ENCODE measurements around the gene PRPF19.

Gene PRPF19

DNA sequence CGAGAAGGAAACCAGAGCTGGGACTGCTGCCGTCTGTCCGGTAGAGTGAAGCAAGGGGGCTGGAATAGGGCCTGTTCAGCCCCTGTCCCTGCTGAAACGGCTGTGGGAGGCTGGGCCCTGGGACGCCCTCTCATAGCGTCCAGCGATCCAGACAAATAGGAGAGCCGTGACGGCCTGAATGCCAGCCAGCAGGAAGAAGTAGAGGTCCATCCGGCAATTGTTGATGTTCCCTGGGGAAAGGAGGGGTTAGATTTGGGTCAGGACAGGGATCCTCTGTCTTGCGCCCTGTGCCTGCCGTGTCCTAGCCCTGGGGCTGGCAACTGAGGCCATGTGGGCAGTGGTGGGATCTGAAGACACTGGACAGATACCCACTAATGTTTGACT, 30.8 kb upstream of the PRPF19 start:
- DNase-seq: no peak

DNA sequence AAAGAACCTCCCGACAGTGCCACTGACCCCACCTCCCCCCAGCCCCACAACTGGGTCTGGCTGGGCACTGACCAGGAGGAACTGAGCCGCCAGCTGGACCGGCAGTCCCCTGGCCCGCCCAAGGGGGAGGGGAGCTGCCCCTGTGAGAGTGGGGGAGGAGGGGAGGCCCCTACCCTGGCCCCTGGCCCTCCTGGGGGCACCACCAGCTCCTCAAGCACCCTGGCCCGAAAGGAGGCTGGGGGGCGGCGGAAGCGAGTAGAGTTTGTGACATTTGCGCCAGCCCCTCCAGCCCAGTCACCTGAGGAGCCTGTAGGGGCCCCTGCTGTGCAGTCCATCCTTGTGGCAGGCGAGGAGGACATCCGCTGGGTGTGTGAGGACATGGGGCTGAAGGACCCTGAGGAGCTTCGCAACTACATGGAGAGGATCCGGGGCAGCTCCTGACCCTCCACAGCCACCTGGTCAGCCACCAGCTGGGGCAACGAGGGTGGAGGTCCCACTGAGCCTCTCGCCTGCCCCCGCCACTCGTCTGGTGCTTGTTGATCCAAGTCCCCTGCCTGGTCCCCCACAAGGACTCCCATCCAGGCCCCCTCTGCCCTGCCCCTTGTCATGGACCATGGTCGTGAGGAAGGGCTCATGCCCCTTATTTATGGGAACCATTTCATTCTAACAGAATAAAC, 30.2 kb upstream of the PRPF19 start:
- DNase-seq: no peak

GRCh38 chr11:60935676-60936442, 29.5 kb upstream of the PRPF19 start:
- no peak for DNase-seq

GRCh38 chr11:60934790-60935605, 28.6 kb upstream of the PRPF19 start:
- no peak for DNase-seq

DNA sequence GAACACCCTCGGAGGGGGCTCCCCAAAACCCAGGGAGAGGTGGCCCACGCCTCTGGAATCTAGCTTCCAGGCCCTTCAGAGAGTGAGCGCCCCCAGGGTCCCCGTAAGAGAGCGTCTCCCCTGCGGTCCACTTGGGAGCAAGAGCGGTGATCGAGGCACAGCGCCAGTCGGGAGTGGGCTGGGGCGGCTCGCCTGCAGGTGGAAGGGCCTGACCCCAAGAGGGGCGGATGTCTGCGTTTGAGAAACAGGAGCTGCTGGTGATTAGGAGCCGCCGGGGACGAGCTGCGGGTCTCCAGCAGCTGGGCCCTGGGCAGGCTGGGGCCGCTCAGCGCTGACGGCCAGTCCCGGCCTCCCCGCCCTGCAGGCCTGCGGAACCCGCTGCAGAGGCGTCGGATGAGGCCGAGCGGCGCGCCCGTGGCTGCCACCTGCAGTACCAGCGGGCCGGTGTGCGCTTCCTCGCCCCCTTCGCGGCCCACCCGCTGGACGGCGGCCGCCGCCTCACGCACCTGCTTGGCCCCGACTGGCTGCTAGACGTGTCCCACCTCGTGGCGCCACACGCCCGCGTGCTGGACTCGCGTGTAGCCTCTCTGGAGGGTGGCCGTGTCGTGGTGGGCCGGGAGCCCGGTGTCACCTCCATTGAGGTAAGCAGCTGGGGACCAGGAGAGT, 27.9 kb upstream of the PRPF19 start:
- DNase-seq: no peak

DNA sequence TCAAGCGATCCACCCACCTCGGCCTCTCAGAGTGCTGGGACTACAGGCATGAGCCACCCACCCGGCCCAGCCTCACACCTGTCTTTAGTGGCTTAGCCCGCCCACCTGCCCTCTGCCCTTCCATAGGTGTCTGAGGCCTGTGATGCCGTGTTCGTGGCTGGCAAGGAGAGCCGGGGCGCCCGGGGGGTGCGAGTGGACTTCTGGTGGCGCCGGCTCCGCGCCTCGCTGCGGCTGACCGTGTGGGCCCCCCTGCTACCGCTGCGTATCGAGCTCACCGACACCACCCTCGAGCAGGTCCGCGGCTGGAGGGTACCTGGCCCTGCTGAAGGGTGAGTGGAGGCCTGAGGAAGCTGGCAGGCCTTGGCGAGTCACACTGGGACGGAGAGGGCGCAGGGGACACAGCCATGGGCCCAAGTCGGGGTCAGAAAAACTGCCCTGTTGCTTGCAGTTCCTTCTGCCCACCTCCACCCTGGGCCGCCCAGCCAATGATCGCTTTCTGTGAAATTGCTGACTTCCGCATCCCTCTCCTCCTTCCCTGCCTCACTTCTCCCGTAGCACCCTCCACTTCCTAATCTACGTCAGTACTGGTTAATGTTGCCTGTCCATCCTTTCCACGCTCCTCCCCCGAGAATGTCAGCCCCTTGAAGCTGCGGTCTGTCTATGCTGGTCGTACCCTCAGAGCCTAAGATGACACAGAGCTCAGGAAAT, 27.2 kb upstream of the PRPF19 start:
- no peak for DNase-seq

- no peak for DNase-seq
These were observed 26.4 kb upstream of the PRPF19 start for GRCh38 chr11:60932605-60933356.

- no peak for DNase-seq
These were observed 25.5 kb upstream of the PRPF19 start for GRCh38 chr11:60931917-60932316.

GRCh38 chr11:60930394-60930793, 24.0 kb upstream of the PRPF19 start:
- DNase-seq: no peak

- DNase-seq: no peak
These were observed 23.4 kb upstream of the PRPF19 start for GRCh38 chr11:60929764-60930163.

DNA sequence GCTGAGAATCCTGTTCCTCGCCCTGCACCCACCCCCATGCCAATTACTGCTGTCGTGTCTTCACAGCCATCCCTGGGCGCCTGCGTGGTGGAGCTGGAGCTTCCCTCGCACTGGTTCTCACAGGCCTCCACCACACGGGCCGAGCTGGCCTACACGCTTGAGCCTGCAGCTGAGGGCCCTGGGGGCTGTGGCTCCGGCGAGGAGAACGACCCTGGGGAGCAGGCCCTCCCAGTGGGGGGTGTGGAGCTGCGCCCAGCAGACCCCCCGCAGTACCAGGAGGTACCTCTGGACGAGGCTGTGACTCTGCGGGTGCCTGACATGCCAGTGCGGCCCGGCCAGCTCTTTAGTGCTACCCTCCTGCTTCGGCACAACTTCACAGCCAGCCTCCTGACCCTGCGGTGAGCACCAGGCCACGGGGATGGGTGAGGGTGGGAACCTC, 22.2 kb upstream of the PRPF19 start:
- no peak for DNase-seq

GRCh38 chr11:60927600-60927999, 21.2 kb upstream of the PRPF19 start:
- DNase-seq: no peak

DNA sequence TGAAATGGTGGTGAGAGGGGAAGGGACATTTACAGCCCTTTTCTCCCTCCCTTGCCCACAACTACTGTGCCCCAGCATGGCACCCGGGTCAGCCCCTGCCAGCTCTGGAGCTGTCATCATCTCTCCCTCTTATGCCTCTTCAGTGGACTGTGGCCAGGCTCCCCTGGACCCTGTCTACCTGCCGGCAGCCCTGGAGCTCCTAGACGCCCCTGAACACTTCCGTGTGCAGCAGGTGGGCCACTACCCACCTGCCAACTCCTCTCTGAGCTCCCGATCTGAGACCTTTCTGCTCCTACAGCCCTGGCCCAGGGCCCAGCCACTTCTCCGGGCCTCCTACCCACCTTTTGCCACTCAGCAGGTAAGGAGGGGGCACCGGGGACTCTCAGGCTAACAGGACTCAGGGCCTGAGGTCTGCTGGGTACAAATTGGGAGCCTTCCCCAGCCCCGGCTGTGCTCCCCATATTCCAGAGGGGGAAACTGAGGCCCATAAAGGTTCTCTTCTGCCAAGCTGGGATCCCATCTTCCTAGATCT, 20.7 kb upstream of the PRPF19 start:
- DNase-seq: no peak

DNA sequence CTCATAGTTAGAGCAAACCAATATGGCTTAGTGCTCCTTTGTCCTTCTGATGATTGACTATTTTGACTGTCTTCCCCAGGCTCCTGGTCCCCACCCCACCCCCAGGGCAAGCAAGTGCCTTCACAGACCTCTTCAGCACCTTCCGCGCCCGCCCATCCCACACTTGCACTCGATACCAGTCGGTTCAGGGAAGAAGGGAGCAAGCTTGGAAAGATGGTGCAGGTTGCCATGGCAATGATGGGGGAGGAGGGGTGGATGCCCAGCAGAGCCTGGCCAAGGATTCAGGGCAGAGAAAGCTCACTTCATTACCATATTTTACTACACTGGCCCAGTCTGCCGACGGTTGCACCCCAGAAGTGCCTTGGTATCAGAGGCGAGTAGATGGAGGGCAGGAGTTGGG, 20.1 kb upstream of the PRPF19 start:
- DNase-seq: no peak

DNA sequence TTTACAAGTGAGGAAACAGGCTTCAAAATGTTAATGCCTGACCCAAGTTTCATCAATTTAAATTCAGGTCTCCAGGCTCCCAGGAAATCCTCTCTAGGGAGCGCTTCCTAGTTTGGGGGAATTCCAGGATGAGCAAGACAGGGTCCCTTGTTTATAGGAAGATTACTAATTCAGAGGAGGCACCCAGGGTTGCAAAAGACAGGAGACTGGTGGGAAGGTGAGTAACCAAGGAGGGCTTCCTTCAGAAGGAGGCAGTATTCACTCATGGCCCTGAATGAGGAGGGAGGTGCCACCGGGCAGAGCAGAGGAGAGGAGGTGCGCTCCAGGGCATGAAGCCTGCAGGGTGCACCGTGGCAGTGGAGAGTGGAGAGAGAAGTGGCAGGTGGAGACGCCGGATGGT, 19.5 kb upstream of the PRPF19 start:
- no peak for DNase-seq

DNA sequence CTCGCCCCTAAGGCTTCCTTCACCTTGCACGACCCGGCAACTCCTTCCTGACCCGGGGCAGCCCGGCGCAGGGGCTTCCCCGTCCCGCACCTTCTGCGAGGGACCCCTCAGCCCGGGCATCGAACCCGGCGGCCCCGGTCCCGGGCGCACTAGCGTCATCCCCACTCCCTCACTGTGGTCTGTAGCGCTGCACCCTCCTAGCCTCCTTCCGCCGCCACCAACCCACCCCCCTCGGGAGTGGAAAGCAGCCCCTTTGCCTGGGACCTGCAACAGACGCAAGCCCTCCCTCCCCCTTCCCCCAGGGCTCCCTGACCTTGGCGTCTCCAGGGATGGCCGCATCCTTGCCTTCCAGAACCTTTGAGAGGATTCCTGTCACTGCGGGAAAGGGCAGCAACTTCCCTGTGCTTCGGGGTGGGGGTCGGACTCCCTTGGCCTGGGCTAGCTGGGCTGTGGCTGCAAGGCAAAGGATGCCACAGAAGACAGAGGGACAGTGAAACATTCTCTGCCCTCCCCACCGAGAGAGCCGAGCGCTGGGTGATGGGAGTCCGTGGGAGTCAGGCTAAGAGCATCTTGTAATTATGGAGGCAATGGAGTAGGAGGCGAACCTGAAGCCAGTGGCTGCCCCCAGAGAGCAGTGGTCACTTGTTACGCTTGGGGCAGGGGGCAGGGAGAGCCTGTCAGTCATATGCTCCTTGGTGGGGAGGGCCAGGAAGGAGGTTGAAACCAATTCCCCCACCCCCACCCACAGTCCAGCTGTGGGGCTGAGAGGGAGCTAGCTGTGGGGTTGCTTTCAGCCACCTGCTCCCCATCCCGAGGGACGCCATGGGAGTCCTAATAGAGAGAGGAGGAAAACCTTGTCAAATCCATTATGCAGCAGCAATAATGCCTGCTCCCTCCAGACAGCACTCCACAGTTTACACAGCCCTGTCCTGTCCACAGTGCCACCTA, 18.8 kb upstream of the PRPF19 start:
- peak; percentile 23 for DNase-seq

DNA sequence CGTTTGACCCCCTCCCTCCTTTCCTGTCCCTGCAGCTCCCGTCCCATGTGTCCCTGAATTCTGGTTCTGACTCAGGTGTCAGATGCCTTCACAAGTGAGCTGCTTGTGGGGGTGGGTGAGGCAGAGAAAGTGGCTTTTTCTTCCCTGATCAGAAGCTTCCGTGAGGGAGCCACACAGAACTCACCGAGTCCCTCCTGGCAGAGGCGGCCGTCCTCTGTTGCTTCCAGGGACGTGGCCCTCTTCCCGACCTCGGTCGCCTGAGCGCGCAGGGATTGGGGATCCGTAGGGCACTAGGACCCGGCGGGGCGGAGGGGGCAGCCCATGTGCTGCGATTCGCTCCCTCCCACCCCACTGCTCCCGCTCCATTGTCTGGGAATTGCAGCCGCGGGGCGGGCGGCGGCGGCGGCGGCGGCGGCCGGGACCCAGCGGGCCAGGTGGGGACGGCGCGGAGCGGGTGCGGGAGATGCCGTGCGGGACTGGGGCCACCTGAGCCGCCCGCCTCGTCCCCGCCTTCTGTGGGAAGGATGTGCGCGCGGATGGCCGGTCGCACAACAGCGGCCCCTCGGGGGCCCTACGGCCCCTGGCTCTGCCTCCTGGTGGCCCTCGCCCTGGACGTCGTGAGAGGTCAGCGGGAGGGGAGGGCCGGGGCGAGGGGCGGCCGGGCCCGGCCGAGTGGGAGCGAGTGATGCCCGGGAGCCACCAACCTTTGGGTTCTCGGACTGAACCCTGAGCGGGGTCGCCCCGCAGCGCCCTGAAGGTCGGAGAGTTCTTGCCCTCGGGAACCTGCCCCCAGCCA, 17.9 kb upstream of the PRPF19 start, which contains the start of gene TMEM132A:
TMEM132A (plus strand) TSS at position 351 of the 796 bp plus-strand sequence; CDS start at position 525, 174 bp downstream.
- DNase-seq: peak; percentile 15

DNA sequence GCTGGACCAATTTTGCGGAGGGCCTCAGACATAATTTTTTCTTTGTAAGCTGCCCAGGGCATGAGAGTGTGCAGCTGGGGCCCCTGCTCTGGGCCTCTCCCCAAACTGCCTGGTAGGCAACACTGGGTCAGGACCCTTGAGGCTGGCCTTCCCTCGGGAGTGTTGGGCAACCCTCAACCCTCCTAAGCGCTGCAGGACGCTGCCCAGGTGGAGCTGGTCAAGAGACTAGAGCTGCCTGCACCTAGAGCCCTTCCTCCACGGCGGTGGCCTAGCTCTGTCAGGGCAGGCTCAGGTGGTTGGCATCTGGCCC, 17.4 kb upstream of the PRPF19 start:
- DNase-seq: no peak

DNA sequence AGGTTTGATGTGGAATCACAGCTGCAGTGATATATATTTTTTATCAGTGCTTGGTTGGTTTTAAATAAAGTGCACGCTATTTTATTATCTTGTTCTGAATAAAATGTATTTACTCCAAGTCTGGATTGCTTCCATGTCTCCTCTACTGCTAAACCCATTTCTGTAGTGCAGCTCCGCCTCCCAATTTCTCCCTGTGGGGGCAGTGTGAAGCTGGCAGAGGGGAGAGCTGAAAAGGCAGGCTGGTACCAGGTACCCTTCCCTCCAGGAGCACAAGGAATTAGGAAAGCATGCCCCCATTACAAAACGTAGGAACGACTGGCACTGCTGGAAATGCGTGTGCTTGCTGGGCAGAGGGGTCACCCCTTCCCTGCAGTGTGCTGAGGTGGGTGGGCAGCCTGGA, 16.9 kb upstream of the PRPF19 start:
- no peak for DNase-seq
